Hindlimb muscle (tissue), 1 donor: ENCODE measurements around the gene ARSD. TPM values are rescaled to one million over a fixed set of nuclear protein-coding genes. Genes with fewer than 3 reads are reported as not detected.
"Not testable (repeated sequence)": the region's sequence is repeated elsewhere in the genome, so short reads cannot be mapped to it uniquely, and the experiment has no call there.

Source experiments
- DNase-seq: peaks from one replicate; pipeline ENCODE4 v3.0.0-alpha.2; 2013
- polyA plus RNA-seq: library from polyadenylated mRNA; unstranded; fragments of 120-200 nt; gene quantifications from one replicate; pipeline ENCODE4 v1.2.1, GENCODE V29; 2013; ENCODE audit not compliant: insufficient read length

Gene ARSD, protein sequence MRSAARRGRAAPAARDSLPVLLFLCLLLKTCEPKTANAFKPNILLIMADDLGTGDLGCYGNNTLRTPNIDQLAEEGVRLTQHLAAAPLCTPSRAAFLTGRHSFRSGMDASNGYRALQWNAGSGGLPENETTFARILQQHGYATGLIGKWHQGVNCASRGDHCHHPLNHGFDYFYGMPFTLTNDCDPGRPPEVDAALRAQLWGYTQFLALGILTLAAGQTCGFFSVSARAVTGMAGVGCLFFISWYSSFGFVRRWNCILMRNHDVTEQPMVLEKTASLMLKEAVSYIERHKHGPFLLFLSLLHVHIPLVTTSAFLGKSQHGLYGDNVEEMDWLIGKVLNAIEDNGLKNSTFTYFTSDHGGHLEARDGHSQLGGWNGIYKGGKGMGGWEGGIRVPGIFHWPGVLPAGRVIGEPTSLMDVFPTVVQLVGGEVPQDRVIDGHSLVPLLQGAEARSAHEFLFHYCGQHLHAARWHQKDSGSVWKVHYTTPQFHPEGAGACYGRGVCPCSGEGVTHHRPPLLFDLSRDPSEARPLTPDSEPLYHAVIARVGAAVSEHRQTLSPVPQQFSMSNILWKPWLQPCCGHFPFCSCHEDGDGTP
- polyA plus RNA-seq = 9.4 TPM

GRCh38 chrX:2928583-2929434 is at the start of gene ARSD:
ARSD (minus strand) TSS chrX:2929339; CDS start chrX:2929275, 64 bp downstream.
- peak; percentile 80 for DNase-seq

- not testable (repeated sequence) for DNase-seq
These were observed 49.5 kb upstream of the ARSD start for GRCh38 chrX:2978639-2979038.

DNA sequence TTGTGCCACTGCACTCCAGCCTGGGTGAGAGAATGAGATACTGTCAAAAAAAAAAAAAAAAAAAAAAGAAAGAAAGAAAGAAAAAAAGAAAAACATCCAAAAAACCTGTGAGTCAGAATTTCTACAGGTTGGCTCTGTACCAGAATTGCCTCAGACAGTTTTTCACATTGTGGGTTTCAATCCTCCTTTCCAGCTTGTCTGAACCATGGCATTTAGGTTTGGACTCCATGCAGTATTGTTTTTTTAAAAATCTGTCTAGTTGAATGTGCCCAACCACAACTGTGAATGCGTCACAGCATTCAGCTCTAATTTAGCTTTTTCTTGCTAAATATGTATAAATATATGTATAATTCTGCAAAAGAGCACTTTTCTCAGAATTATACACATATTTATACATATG is 45.8 kb upstream of the ARSD start:
- DNase-seq = no peak

DNA sequence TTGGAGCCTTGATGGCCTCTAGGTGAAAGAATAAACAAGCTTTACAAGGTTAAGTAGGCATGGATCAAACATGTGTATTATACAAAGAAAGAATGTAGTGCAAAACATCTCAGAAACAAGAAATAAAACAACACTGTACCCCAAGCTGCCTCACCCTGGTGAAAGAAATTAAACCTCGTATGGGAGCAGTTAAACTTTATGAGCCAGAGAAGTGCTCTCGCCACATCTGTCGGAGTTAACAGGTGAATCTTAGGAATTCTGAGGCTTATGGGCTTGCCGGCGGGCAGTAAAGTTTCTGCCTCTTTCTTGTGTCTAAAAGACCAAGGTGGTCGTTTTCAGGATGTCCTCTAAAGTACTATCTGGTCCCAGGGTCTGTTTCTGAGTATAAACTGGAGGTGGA is 43.3 kb upstream of the ARSD start:
- no peak for DNase-seq

DNA sequence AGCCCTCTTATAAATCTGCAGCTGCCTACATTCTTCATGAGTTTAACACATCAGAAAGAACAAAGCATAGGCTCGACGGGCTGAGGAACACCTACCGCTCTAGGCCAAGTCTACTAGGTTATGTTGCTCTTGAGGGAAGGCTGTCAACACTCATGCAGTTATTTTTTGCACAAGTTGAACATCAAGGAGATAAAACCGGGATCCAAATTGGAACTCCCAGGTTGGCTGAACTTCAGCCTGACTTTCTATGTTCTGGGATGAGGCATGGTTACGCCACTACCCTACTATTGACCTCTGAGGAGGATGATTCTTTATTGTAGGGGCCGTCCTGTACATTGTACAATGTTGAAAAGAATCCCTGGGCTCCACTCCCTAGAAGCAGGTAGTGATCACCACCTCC is 39.9 kb upstream of the ARSD start:
- DNase-seq = no peak

DNA sequence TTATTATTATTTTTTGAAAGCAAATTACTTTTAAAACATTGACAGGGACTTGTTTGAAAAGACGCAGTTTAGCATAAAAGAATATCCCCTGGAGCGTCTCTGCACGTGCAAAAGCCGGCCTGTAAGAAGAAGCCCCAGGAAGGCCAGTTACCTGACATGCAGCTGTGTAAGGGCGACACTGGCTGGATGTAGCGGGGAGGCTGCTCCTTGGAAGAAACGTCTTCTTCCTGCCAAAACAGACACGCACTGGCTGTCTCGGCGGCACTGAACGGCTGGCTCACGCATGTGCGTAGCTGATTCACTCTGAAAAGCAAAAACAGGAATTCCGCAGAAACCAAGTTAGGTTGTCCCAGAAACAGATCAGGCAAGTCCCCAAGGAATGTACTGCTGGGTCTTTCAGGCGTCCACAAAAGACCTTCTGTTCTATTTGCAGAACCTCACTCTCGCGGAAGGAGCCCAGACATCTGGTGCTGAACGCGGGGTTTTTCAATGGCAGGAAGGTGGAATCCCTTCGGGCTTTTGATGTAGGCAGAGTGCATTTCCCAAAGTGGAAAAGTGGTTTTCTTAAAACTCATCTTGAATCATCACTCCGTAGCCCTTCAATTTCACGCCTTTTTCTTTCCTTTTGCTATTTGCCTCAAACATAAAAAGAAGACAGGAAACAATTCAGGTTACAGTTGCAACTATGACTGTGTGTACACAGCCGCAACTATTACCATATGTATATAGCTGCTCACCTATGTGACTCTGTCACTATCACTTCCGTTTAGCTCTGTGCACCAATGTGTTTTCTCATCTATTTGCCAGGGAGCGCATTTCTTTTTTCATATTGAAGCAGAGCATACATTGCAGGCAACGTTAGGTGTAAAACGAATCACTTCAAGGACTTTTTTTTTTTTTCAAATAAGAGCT is 39.1 kb upstream of the ARSD start:
- DNase-seq = peak; percentile 32

DNA sequence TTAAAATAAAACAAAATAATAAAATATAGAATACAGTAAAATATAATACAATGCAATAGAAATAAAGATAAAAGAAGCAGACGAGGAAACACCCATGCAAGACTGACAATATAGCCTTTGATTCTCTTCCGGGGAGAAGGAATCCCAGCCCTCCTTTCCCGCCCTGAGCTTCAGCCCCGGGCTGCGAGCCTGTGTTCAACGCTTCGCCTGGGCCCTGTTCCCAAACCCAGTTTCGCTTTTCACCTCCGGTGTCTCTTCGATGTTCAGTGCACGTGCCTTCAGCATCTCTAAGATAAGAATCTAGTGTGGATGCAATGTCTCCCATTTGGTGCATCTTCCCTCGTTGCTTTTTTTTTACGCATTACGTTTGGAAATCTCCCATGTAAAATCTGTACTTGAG is 38.4 kb upstream of the ARSD start:
- DNase-seq = no peak

DNA sequence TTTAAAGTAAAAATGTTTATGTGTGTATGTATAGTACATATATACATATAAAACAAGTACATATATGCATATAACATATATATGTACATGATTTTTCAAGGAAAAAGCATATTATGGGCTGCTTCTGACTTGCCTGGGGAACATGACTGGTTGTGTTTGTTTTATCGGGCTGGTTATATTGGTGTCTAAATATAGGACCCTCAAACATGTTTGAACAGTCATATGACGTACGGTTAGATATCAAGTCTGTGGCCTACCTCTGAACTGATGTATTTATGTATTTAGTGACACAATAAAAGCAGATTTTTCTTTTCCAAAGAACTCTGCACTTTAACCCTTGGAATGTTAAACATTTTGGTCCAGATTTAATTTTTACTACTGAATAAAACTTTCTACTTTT is 37.9 kb upstream of the ARSD start:
- no peak for DNase-seq

DNA sequence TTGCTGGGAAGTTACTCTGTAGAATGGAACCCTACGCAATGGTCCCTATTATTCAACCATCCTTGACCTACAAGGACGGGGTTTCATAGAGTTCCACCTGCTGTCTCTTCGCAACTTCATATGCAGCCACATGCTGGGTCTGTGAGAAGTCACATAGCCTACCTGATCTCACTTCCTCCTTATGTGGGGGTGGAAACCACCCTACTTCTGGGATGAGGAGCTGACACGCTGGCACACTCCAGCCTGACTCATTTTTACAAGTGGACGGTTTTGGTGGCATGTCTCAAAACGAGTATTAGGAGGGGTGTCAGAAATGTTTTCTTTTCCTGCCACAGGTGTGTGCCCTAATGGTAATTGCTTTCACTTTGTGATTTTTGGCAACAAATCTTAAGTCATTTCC is 36.8 kb upstream of the ARSD start:
- DNase-seq = no peak

DNA sequence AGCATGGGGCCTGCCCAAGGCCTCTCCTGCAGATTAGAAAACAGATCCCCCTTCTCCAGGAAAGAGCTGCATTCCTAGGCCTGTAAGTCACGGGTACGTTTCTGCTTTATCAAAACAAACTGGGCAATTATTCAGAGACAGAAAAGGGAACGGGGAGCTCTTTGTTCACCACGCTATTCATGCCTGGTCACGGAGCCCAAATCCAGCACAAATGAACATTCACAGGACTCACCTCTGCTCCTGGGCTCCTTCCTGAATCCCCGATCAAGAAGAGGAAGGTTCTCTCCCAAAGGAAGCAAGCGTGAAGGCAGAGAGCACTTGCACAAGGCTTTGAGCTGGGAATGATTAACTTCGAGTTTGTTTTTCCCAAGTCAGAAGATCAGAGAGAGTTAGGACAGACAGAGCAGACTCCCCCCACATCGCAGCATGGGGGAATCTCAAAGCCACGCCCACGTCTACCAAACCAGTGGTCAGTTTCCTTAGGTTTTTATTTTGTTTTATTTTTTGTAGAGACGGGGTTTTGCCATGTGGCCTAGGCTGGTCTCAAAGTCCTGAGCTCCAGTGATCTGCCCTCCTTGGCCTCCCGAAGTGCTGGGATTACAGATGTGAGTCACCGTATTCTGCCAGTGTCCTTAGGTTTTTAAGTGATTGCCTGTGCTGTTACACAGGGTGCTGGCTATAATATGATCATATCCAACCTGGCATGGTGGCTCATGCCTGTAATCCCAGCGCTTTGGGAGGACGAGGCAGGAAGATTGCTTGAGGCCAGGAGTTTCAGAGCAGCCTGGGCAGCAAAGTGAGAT is 35.1 kb upstream of the ARSD start:
- DNase-seq = not testable (repeated sequence)

- not testable (repeated sequence) for DNase-seq
These were observed 34.3 kb upstream of the ARSD start for GRCh38 chrX:2963449-2963848.

DNA sequence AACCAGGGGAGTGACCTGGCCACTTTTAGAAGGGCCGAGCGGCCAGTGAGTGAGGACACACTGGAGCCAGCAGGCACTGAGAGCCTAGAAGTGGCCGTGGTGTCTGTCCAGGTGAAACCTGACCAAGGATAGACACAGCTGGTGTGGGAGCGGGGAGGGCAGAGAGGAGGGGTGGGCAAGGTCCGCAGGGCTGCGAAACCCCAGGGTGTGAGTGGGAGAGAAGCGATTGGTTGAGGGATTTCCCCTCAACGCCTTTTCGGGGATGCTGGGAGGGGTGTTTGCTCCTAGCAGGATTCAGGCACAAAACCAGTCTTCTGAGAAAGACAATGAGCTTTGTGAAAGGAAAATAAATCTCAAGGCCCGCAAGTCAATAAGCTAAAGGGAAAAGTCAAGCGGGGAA is 33.2 kb upstream of the ARSD start:
- DNase-seq = no peak

DNA sequence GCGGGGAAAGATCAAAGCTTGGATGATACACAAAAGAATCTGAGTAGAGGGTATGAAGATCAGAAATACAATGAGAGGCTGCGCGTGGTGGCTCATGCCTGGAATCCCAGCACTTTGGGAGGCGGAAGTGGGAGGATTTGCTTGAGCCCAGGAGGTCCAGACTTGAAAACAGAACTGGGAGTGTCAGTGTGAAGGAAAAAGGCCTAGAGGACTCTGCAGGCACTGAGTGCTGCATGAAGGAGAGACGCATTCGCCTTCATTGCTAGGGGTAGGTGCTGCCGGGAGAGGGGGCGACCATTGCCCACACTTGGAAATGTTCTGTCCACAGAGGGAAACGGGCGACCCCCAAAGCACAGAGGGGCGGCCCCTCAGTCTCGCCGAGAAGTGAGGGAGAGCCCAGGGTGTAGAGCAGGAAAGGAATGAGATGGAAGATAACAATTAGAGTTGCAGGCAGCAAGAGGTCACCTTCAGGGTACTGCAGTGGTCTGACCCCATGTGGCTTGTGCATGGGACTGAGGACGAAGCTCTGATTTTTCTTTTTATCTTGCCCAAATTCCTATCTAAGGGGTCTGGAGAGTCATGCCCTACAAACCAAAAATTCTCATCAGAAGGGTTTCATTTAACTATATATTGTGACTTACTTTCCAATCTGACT is 31.8 kb upstream of the ARSD start:
- DNase-seq = no peak

DNA sequence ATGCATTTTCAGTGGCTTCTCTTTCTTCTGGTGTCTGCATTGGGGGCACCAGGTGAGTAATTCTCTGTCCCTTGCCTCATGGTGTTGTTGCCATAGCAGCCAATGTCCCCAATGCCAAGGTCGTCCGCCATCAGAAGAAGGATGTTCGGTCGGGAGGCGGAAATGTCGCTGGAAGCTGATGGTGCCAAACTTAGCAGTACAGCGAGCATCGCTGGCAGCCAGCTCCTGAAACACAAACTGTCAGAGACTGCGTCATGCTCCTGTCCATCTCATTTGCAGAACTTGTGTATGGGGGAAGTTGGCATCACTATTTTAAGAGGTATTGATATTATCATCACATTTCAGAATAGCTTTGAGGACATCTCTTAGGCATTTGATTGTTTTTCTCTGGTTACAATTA is 29.1 kb upstream of the ARSD start:
- DNase-seq = no peak

- DNase-seq = no peak
These were observed 26.7 kb upstream of the ARSD start for GRCh38 chrX:2955838-2956237.

- no peak for DNase-seq
These were observed 26.1 kb upstream of the ARSD start for GRCh38 chrX:2955281-2955680.

- no peak for DNase-seq
These were observed 25.4 kb upstream of the ARSD start for GRCh38 chrX:2954541-2954940.

DNA sequence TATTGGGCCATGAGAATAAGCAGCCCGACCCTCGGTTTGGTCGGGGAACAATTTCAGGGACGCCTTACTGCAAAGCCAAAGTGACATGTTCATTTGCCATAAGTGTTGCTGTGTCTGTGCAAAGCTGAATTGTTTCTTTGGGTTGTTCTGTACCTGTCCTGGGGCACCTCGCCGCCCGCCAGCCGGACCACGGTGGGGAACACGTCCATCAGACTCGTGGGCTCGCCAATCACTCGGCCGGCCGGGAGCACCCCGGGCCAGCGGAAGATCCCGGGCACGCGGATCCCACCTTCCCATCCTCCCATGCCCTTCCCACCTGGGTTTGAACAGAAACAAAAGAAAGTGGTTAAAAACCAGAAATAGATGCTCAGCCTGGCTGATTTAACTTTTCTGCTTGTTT is 8.8 kb upstream of the ARSD start:
- DNase-seq = not testable (repeated sequence)

GRCh38 chrX:2934715-2935710 is 5.9 kb upstream of the ARSD start:
- DNase-seq = no peak
